Measurements from ENCODE around the gene SLC12A6. TPM values are rescaled to one million over a fixed set of nuclear protein-coding genes. Genes with fewer than 3 reads are reported as not detected.

SLC12A6 gene
- total RNA-seq, 1 experiment from 2014 or later, result 15.1 TPM

DNA sequence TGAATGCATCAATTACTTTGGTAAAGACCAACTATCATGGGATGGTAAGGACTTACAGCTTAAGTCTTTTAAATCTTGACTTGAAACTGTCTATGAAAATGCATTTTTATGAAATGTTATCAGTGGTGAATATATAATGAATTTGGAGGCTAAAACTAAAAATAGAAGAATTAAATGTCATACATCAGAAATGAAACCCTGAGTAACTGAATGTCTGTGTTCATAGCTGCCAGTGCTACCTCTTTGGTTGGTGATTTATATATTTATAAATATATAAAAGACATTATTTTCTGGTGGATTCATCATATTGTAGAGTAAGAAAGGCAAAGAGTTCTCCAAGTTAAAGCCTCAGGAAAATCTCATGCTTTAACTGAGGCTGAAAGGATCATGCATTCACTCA is 12.2 kb downstream of the SLC12A6 start:
- intact Hi-C loops (cut with micrococcal nuclease), result no loop called here
- RAD21 ChIA-PET (ENCODE audit: low non-redundant PET in 1 of 2, low total read pairs in 2 of 2, uncharacterized antibody in 2 of 2, unreplicated experiment in 2 of 2), result no interaction called here

DNA sequence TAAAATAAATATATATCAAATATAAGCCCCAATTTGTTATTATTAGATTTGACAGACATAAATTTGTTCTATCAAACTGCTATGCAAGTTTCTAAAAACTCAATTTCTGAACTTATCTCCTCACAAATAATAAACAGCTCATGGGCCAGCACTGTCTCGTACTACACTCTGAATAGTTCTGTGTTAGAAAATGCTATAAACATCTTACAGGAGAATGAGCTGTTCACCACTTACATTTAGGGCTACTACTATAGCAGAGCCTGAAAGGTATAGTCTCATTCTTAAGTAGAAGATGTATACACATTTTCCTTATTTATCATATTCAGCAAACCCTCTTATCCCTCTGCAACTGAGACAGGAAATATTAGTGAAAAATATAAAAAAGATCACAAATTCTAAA is 12.6 kb downstream of the SLC12A6 start:
- no peaks in the 10 kb centered on the region for H4K20me1 ChIP-seq (ENCODE audit: insufficient read depth)
- TF ChIP-seq, protein P1, sequence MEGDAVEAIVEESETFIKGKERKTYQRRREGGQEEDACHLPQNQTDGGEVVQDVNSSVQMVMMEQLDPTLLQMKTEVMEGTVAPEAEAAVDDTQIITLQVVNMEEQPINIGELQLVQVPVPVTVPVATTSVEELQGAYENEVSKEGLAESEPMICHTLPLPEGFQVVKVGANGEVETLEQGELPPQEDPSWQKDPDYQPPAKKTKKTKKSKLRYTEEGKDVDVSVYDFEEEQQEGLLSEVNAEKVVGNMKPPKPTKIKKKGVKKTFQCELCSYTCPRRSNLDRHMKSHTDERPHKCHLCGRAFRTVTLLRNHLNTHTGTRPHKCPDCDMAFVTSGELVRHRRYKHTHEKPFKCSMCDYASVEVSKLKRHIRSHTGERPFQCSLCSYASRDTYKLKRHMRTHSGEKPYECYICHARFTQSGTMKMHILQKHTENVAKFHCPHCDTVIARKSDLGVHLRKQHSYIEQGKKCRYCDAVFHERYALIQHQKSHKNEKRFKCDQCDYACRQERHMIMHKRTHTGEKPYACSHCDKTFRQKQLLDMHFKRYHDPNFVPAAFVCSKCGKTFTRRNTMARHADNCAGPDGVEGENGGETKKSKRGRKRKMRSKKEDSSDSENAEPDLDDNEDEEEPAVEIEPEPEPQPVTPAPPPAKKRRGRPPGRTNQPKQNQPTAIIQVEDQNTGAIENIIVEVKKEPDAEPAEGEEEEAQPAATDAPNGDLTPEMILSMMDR (IDR thresholded peaks at IDR 0.05 in 2 of 3, conservative IDR thresholded peaks at IDR 0.05 in 1 of 3; ENCODE audit: borderline replicate concordance in 1 of 3, insufficient read depth in 1 of 3, low read depth in 2 of 3, low read length in 2 of 3), result no peak
- TF ChIP-seq EGR1 (IDR thresholded peaks at IDR 0.05; ENCODE audit: low read depth) (no peak), SIN3A (IDR thresholded peaks at IDR 0.05; ENCODE audit: low read depth) (no peak), CEBPB (IDR thresholded peaks at IDR 0.05; ENCODE audit: low read depth) (no peak), POLR2AphosphoS5 (IDR thresholded peaks at IDR 0.05; ENCODE audit: low read depth, low read length) (no peak), RAD21 (IDR thresholded peaks at IDR 0.05; ENCODE audit: low read depth) (no peak), FOSL1 (IDR thresholded peaks at IDR 0.05; ENCODE audit: low read depth) (no peak), ELF1 (IDR thresholded peaks at IDR 0.05; ENCODE audit: borderline replicate concordance, low read depth) (no peak), POLR2A (IDR thresholded peaks at IDR 0.05; ENCODE audit: borderline replicate concordance, extremely low read depth, insufficient read depth, insufficient read length) (no peak)
- TF ChIP-seq, protein P2, sequence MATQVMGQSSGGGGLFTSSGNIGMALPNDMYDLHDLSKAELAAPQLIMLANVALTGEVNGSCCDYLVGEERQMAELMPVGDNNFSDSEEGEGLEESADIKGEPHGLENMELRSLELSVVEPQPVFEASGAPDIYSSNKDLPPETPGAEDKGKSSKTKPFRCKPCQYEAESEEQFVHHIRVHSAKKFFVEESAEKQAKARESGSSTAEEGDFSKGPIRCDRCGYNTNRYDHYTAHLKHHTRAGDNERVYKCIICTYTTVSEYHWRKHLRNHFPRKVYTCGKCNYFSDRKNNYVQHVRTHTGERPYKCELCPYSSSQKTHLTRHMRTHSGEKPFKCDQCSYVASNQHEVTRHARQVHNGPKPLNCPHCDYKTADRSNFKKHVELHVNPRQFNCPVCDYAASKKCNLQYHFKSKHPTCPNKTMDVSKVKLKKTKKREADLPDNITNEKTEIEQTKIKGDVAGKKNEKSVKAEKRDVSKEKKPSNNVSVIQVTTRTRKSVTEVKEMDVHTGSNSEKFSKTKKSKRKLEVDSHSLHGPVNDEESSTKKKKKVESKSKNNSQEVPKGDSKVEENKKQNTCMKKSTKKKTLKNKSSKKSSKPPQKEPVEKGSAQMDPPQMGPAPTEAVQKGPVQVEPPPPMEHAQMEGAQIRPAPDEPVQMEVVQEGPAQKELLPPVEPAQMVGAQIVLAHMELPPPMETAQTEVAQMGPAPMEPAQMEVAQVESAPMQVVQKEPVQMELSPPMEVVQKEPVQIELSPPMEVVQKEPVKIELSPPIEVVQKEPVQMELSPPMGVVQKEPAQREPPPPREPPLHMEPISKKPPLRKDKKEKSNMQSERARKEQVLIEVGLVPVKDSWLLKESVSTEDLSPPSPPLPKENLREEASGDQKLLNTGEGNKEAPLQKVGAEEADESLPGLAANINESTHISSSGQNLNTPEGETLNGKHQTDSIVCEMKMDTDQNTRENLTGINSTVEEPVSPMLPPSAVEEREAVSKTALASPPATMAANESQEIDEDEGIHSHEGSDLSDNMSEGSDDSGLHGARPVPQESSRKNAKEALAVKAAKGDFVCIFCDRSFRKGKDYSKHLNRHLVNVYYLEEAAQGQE (IDR thresholded peaks at IDR 0.05; ENCODE audit: low read depth), result no peak
- TF ChIP-seq, protein P3, sequence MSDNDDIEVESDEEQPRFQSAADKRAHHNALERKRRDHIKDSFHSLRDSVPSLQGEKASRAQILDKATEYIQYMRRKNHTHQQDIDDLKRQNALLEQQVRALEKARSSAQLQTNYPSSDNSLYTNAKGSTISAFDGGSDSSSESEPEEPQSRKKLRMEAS (IDR thresholded peaks at IDR 0.05), result no peak
- DNase-seq (ENCODE audit: low read depth, low spot score) (no peak), ATAC-seq (no peak)
- ChIA-PET POLR2A (interaction anchor here (0.6 kb wide), 1 partner anchor 8 kb away, joined by 3 read pairs; no protein-coding TSS in a partner anchor), RAD21 (ENCODE audit: low non-redundant PET in 1 of 2, low total read pairs in 2 of 2, uncharacterized antibody in 2 of 2, unreplicated experiment in 2 of 2) (no interaction called here), CTCF (no interaction called here)
- H3K9me2 ChIP-seq (ENCODE audit: insufficient read depth), result no peaks in the 10 kb centered on the region
- no peaks in the 10 kb centered on the region for H3K27me3 ChIP-seq (ENCODE audit: insufficient read depth, low read length)
- no peak overlapping the region for H3K4me3 ChIP-seq (replicated peaks in 1 of 2; ENCODE audit: low read depth in 1 of 2, low read length in 2 of 2)
- no peaks in the 10 kb centered on the region for H3K9me3 ChIP-seq (ENCODE audit: control insufficient read depth in 1 of 2, insufficient read depth in 1 of 2, low read depth in 1 of 2, low read length in 2 of 2)
- H2AFZ ChIP-seq (ENCODE audit: low read depth, low read length, poor library complexity, severe bottlenecking), result no peak overlapping the region
- no TSS peak for BruUV-seq (replicated peaks)
- H3K9ac ChIP-seq (ENCODE audit: low read length), result no peak overlapping the region
- H3K4me2 ChIP-seq (ENCODE audit: low read length), result no peak overlapping the region
- no peaks in the 10 kb centered on the region for H3K79me2 ChIP-seq (ENCODE audit: insufficient read depth, low read length)
- H3K27ac ChIP-seq (ENCODE audit: low read depth, low read length), result no peak overlapping the region
- intact Hi-C loops (cut with micrococcal nuclease), result no loop called here
- H3K4me1 ChIP-seq (ENCODE audit: control insufficient read depth in 1 of 2, insufficient read depth in 2 of 2, low read length in 2 of 2), result peaks cover 8 to 20% of the 10 kb centered on the region in 2 experiments; a peak in 3 of 4 replicates
- H3K36me3 ChIP-seq (ENCODE audit: control insufficient read depth in 1 of 2, insufficient read depth in 2 of 2, low read length in 2 of 2), result no peaks in the 10 kb centered on the region

More for the DNA sequence above, 12.2 kb downstream of the SLC12A6 start:
- POLR2A ChIA-PET, result no interaction called here
- no peaks in the 10 kb centered on the region for H3K36me3 ChIP-seq (ENCODE audit: control insufficient read depth in 1 of 2, insufficient read depth in 2 of 2, low read length in 2 of 2)
- H3K9me2 ChIP-seq (ENCODE audit: insufficient read depth), result no peaks in the 10 kb centered on the region
- ATAC-seq (no peak), DNase-seq (ENCODE audit: low read depth, low spot score) (no peak)
- no peak overlapping the region for H2AFZ ChIP-seq (ENCODE audit: low read depth, low read length, poor library complexity, severe bottlenecking)
- no peak overlapping the region for H3K4me2 ChIP-seq (ENCODE audit: low read length)
- TF ChIP-seq, protein P4, sequence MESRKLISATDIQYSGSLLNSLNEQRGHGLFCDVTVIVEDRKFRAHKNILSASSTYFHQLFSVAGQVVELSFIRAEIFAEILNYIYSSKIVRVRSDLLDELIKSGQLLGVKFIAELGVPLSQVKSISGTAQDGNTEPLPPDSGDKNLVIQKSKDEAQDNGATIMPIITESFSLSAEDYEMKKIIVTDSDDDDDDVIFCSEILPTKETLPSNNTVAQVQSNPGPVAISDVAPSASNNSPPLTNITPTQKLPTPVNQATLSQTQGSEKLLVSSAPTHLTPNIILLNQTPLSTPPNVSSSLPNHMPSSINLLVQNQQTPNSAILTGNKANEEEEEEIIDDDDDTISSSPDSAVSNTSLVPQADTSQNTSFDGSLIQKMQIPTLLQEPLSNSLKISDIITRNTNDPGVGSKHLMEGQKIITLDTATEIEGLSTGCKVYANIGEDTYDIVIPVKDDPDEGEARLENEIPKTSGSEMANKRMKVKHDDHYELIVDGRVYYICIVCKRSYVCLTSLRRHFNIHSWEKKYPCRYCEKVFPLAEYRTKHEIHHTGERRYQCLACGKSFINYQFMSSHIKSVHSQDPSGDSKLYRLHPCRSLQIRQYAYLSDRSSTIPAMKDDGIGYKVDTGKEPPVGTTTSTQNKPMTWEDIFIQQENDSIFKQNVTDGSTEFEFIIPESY (IDR thresholded peaks at IDR 0.05; ENCODE audit: extremely low read depth, insufficient replicate concordance, low read length), result no peak
- no peak for TF ChIP-seq JUND (IDR thresholded peaks at IDR 0.05)
- TF ChIP-seq SRF (IDR thresholded peaks at IDR 0.05; ENCODE audit: low read depth), result no peak
- CTCF ChIA-PET, result no interaction called here
- BruUV-seq (replicated peaks), result no TSS peak
- H3K4me3 ChIP-seq (replicated peaks in 1 of 2; ENCODE audit: low read depth in 1 of 2, low read length in 2 of 2), result no peak overlapping the region
- no peaks in the 10 kb centered on the region for H3K79me2 ChIP-seq (ENCODE audit: insufficient read depth, low read length)
- H4K20me1 ChIP-seq (ENCODE audit: insufficient read depth), result no peaks in the 10 kb centered on the region
- H3K27ac ChIP-seq (ENCODE audit: low read depth, low read length), result no peak overlapping the region
- no peak overlapping the region for H3K9ac ChIP-seq (ENCODE audit: low read length)
- peaks cover 5 to 16% of the 10 kb centered on the region in 2 experiments; a peak in 3 of 4 replicates for H3K4me1 ChIP-seq (ENCODE audit: control insufficient read depth in 1 of 2, insufficient read depth in 2 of 2, low read length in 2 of 2)
- no peaks in the 10 kb centered on the region for H3K9me3 ChIP-seq (ENCODE audit: control insufficient read depth in 1 of 2, insufficient read depth in 1 of 2, low read depth in 1 of 2, low read length in 2 of 2)
- no peaks in the 10 kb centered on the region for H3K27me3 ChIP-seq (ENCODE audit: insufficient read depth, low read length)
